ENCODE measurements around the gene AUTS2. TPM values are rescaled to one million over a fixed set of nuclear protein-coding genes. Genes with fewer than 3 reads are reported as not detected.

AUTS2 gene
- total RNA-seq, 1 donor from 2014 or later = 9.9 TPM

GRCh38 chr7:70621954-70622600, 1023.8 kb downstream of the AUTS2 start:
- Histone ChIP-seq H3K4me3 (ENCODE audit: low read depth, low read length) (no peak overlapping the region), H3K27me3 (ENCODE audit: control insufficient read depth, insufficient read depth, low read length) (no peaks in the 10 kb centered on the region), H3K36me3 (ENCODE audit: control insufficient read depth, insufficient read depth, low read length) (no peaks in the 10 kb centered on the region)
- no peak for DNase-seq (ENCODE audit: low read depth)
- TF ChIP-seq CTCF (IDR thresholded peaks at IDR 0.05; ENCODE audit: insufficient read depth, low read length, poor library complexity, severe bottlenecking) = no peak

GRCh38 chr7:70622936-70623335, 1024.7 kb downstream of the AUTS2 start:
- TF ChIP-seq CTCF (IDR thresholded peaks at IDR 0.05; ENCODE audit: insufficient read depth, low read length, poor library complexity, severe bottlenecking) = no peak
- Histone ChIP-seq H3K36me3 (ENCODE audit: control insufficient read depth, insufficient read depth, low read length) (no peaks in the 10 kb centered on the region), H3K4me3 (ENCODE audit: low read depth, low read length) (no peak overlapping the region), H3K27me3 (ENCODE audit: control insufficient read depth, insufficient read depth, low read length) (no peaks in the 10 kb centered on the region)
- DNase-seq (ENCODE audit: low read depth) = no peak

GRCh38 chr7:70624500-70625103, 1026.3 kb downstream of the AUTS2 start:
- DNase-seq (ENCODE audit: low read depth) = no peak
- no peak for TF ChIP-seq CTCF (IDR thresholded peaks at IDR 0.05; ENCODE audit: insufficient read depth, low read length, poor library complexity, severe bottlenecking)
- Histone ChIP-seq H3K27me3 (ENCODE audit: control insufficient read depth, insufficient read depth, low read length) (no peaks in the 10 kb centered on the region), H3K4me3 (ENCODE audit: low read depth, low read length) (no peak overlapping the region), H3K36me3 (ENCODE audit: control insufficient read depth, insufficient read depth, low read length) (no peaks in the 10 kb centered on the region)

- H3K4me3 ChIP-seq (ENCODE audit: low read depth, low read length) = no peak overlapping the region
- no peak for DNase-seq (ENCODE audit: low read depth)
- peaks cover 4% of the 10 kb centered on the region for H3K27me3 ChIP-seq (ENCODE audit: control insufficient read depth, insufficient read depth, low read length)
- no peak for TF ChIP-seq CTCF (IDR thresholded peaks at IDR 0.05; ENCODE audit: insufficient read depth, low read length, poor library complexity, severe bottlenecking)
- no peaks in the 10 kb centered on the region for H3K36me3 ChIP-seq (ENCODE audit: control insufficient read depth, insufficient read depth, low read length)
Observed at GRCh38 chr7:70627461-70627860, 1029.2 kb downstream of the AUTS2 start.

- TF ChIP-seq CTCF (IDR thresholded peaks at IDR 0.05; ENCODE audit: insufficient read depth, low read length, poor library complexity, severe bottlenecking) = no peak
- DNase-seq (ENCODE audit: low read depth) = no peak
- H3K36me3 ChIP-seq (ENCODE audit: control insufficient read depth, insufficient read depth, low read length) = no peaks in the 10 kb centered on the region
- no peak overlapping the region for H3K4me3 ChIP-seq (ENCODE audit: low read depth, low read length)
- peaks cover 4% of the 10 kb centered on the region for H3K27me3 ChIP-seq (ENCODE audit: control insufficient read depth, insufficient read depth, low read length)
Observed at GRCh38 chr7:70630440-70630817, 1032.2 kb downstream of the AUTS2 start.

Data from kidney epithelial cell (primary cell).